ENCODE data around the gene TTLL5. TPM values are rescaled to one million over a fixed set of nuclear protein-coding genes. Genes with fewer than 3 reads are reported as not detected.

Gene TTLL5
- total and polyA plus RNA-seq, 2 of the 13 experiments (the other 11 are each of a cell fraction or from before 2014, with no cell fraction given): 11.8 to 18.8 TPM

- TF ChIP-seq ZBTB40 (IDR thresholded peaks at IDR 0.05) (no peak), ZBTB40 (CRISPR knock-in tag; IDR thresholded peaks at IDR 0.05) (peak; percentile 84), ZFP36L2 (CRISPR knock-in tag; IDR thresholded peaks at IDR 0.05) (no peak), ZIK1 (CRISPR knock-in tag; IDR thresholded peaks at IDR 0.05; ENCODE audit: borderline replicate concordance, low read depth) (no peak), ZNF609 (CRISPR knock-in tag; IDR thresholded peaks at IDR 0.05; ENCODE audit: borderline replicate concordance) (peak; percentile 97), RFX1 (IDR thresholded peaks at IDR 0.05) (no peak), ZNF484 (CRISPR knock-in tag; IDR thresholded peaks at IDR 0.05; ENCODE audit: borderline replicate concordance, low read depth) (no peak), ZNF639 (CRISPR knock-in tag; conservative IDR thresholded peaks at IDR 0.05) (peak; percentile 59; the same call in 1 of the 2 replicates), NRL (CRISPR knock-in tag; IDR thresholded peaks at IDR 0.05; ENCODE audit: borderline replicate concordance) (0 out of 2 replicates have a peak, but pooled peaks have one; percentile 56), KDM4B (CRISPR knock-in tag; IDR thresholded peaks at IDR 0.05) (peak; percentile 80; the same call in 1 of the 2 replicates), MYPOP (CRISPR knock-in tag; IDR thresholded peaks at IDR 0.05) (peak; percentile 82), ZNF709 (CRISPR knock-in tag; IDR thresholded peaks at IDR 0.05) (no peak)
These were observed 12.8 kb upstream of the TTLL5 start (continued) for GRCh38 chr14:75648066-75648838.
